K562 (cell line): ENCODE data around the gene CCR6. TPM values are rescaled to one million over a fixed set of nuclear protein-coding genes. Genes with fewer than 3 reads are reported as not detected.
A peak's percentile ranks its signal among the peaks of the same experiment; 100 is the strongest.

Experiments used
- CCNT2 ChIP-seq: IDR thresholded peaks from 2 replicates; pipeline ENCODE4 v1.6.1; 2011; ENCODE audit warnings: borderline replicate concordance, low read depth, mild to moderate bottlenecking, moderate library complexity, mixed read lengths, low read length; ENCODE audit not compliant: insufficient read length; ENCODE audit errors: extremely low read depth
- CEBPG ChIP-seq, 3 experiments: fragments of 200-800 bp in 1 of 3; sonication (Bioruptor generic) in 1 of 3; sonication (generic) in 1 of 3; formaldehyde crosslinking in 1 of 3; IDR thresholded peaks in 2 of 3; conservative IDR thresholded peaks in 1 of 3; 2 replicates each; pipeline versions ENCODE4 v1.6.1 to v1.8.0; 2016 to 2022; ENCODE audit warnings: missing compliant biosample characterization in 2 of 3, missing genetic modification characterization in 2 of 3, mild to moderate bottlenecking in 1 of 3, missing genetic modification reagents in 1 of 3
- EGR1 ChIP-seq: fragments of 450-650 bp; conservative IDR thresholded peaks from 2 replicates; pipeline ENCODE4 v1.6.1; 2017; ENCODE audit warnings: mild to moderate bottlenecking
- ELF2 ChIP-seq: fragments of 250-450 bp; sonication (Bioruptor Pico); IDR thresholded peaks from 2 replicates; pipeline ENCODE4 v1.5.0; 2021; ENCODE audit warnings: mild to moderate bottlenecking
- ELF4 ChIP-seq: fragments of 450-650 bp; formaldehyde crosslinking; IDR thresholded peaks from 2 replicates; pipeline ENCODE4 v1.4.0; 2022; ENCODE audit warnings: missing genetic modification characterization
- ERF ChIP-seq: fragments of 450-650 bp; formaldehyde crosslinking; IDR thresholded peaks from 2 replicates; pipeline ENCODE4 v1.4.0; 2020; ENCODE audit warnings: mild to moderate bottlenecking, mixed read lengths
- ETV6 ChIP-seq, 3 experiments: fragments of 150-350 bp in 1 of 3; sonication (generic) in 1 of 3; formaldehyde crosslinking in 1 of 3; IDR thresholded peaks; 2 replicates each; pipeline versions ENCODE4 v1.6.1 to v1.8.0; 2014 to 2022; ENCODE audit warnings: borderline replicate concordance in 2 of 3, low read depth in 2 of 3, antibody characterized with exemption in 1 of 3, low read length in 1 of 3, mild to moderate bottlenecking in 1 of 3, missing genetic modification reagents in 1 of 3
- GATAD2A ChIP-seq: fragments of 450-650 bp; IDR thresholded peaks from 2 replicates; pipeline ENCODE4 v1.6.1; 2017
- GTF2A2 ChIP-seq: IDR thresholded peaks from 2 replicates; pipeline ENCODE4 v1.6.1; 2016; ENCODE audit warnings: mild to moderate bottlenecking, missing genetic modification characterization, missing compliant biosample characterization
- HDAC6 ChIP-seq: IDR thresholded peaks from 2 replicates; pipeline ENCODE4 v1.6.1; 2012; ENCODE audit warnings: low read depth, mild to moderate bottlenecking, control low read depth, inconsistent platforms, low read length, moderate library complexity
- HNRNPK ChIP-seq: fragments of 200-400 bp; formaldehyde crosslinking; IDR thresholded peaks from one replicate; pipeline ENCODE4 v1.6.1; 2018; ENCODE audit warnings: mild to moderate bottlenecking, low read depth, low read length; ENCODE audit not compliant: poor library complexity, severe bottlenecking
- IFI16 ChIP-seq: fragments of 250-450 bp; sonication (Bioruptor Pico); IDR thresholded peaks from 2 replicates; pipeline ENCODE4 v2.1.2; 2022; ENCODE audit warnings: mild to moderate bottlenecking, inconsistent platforms
- LARP7 ChIP-seq: fragments of 450-650 bp; IDR thresholded peaks from 2 replicates; pipeline ENCODE4 v1.6.1; 2016
- MCM7 ChIP-seq, 2 experiments: fragments of 450-650 bp; IDR thresholded peaks; 2 replicates each; pipeline ENCODE4 v1.6.1; 2016 to 2018
- NEUROD1 ChIP-seq: fragments of 150-350 bp; IDR thresholded peaks from 2 replicates; pipeline ENCODE4 v1.6.1; 2014; ENCODE audit warnings: borderline replicate concordance, low read length, low read depth; ENCODE audit not compliant: partially characterized antibody
- PTBP1 ChIP-seq: fragments of 200-400 bp; formaldehyde crosslinking; IDR thresholded peaks from 2 replicates; pipeline ENCODE4 v1.6.1; 2017; ENCODE audit warnings: low read depth, low read length
- TARDBP ChIP-seq: fragments of 450-650 bp; IDR thresholded peaks from 2 replicates; pipeline ENCODE4 v1.6.1; 2016
- ZFPM2 ChIP-seq: fragments of 250-450 bp; sonication (Bioruptor Pico); IDR thresholded peaks from 2 replicates; pipeline ENCODE4 v1.5.1; 2022; ENCODE audit warnings: mild to moderate bottlenecking
- ZNF197 ChIP-seq: fragments of 200-800 bp; sonication (Bioruptor generic); IDR thresholded peaks from 2 replicates; pipeline ENCODE4 v1.6.1; 2016; ENCODE audit warnings: low read depth, missing genetic modification characterization, missing compliant biosample characterization
- ZNF239 ChIP-seq: fragments of 250-450 bp; sonication (Bioruptor Pico); IDR thresholded peaks from 2 replicates; pipeline ENCODE4 v1.4.0; 2020; ENCODE audit warnings: mild to moderate bottlenecking
- ZNF311 ChIP-seq: fragments of 250-450 bp; sonication (Bioruptor Pico); IDR thresholded peaks from 2 replicates; pipeline ENCODE4 v1.4.0; 2020; ENCODE audit warnings: mild to moderate bottlenecking, moderate library complexity
- ZNF347 ChIP-seq: fragments of 450-650 bp; formaldehyde crosslinking; IDR thresholded peaks from 2 replicates; pipeline ENCODE4 v1.4.0; 2020; ENCODE audit warnings: low read depth, mild to moderate bottlenecking, moderate library complexity
- polyA plus RNA-seq, 8 experiments: library from polyadenylated mRNA; depleted of rRNA in 4 of 8; stranded (reverse) in 5 of 8; unstranded in 3 of 8; fragments of >200 nt; fragmentation: Nextera tagmentation in 2 of 8; fragmentation: Illumina TruSeq in 1 of 8; extraction: Ambion mirVana in 2 of 8; extraction: Trizol in 1 of 8; gene quantifications; 2 replicates each; pipeline versions ENCODE4 v1.2.1 to v1.2.3, GENCODE V29; 2011 to 2014; ENCODE audit warnings: inconsistent platforms in 1 of 8, missing spikeins in 1 of 8
- total RNA-seq, 7 experiments: library from RNA; depleted of rRNA in 6 of 7; stranded (reverse); fragments of >200 nt in 6 of 7; fragmentation: Illumina TruSeq in 2 of 7; extraction: Trizol in 2 of 7; gene quantifications; 2 replicates each; pipeline versions ENCODE4 v1.2.1 to v1.2.3, GENCODE V29; 2011 to 2021; ENCODE audit warnings: low replicate concordance in 1 of 7
- TF ChIP-seq, protein P1 (sequence below): fragments of 450-650 bp; IDR thresholded peaks from 2 replicates; pipeline ENCODE4 v1.7.1; 2018; ENCODE audit warnings: mild to moderate bottlenecking, low read depth; ENCODE audit not compliant: partially characterized antibody
- TF ChIP-seq, protein P2 (sequence below): sonication (generic); formaldehyde crosslinking; IDR thresholded peaks from 2 replicates; pipeline ENCODE4 v1.8.0; 2022; ENCODE audit warnings: mild to moderate bottlenecking, missing genetic modification reagents
- TF ChIP-seq, protein P3 (sequence below): fragments of 450-650 bp; IDR thresholded peaks from 2 replicates; pipeline ENCODE4 v1.6.1; 2017; ENCODE audit warnings: mild to moderate bottlenecking, moderate library complexity

Gene CCR6
- total and polyA plus RNA-seq, 9 of the 15 experiments (the other 6 are each of a cell fraction or from before 2014, with no cell fraction given) = not detected

DNA sequence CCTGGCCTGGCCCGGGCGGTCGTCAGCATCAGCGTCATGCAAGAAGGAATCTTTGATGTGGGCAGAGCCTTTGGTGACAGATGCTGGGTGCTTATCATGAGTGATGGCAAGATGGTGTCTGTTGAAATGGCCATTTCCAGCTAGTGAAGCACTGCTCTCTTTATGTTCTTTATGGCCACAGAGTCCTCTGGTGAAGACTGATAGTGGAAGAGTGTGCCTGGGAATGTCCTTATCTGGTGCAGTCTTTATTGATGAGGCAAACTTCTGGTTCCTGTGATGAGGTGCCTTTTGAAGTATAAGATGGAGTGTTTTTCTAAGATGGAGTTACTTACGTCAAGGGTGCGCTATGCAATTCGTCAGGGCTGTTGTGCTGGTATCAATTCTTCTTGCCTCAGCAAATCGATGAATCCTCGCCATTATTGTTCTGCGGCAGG, 22.6 kb upstream of the CCR6 start (continued):
- TF ChIP-seq, protein P1, sequence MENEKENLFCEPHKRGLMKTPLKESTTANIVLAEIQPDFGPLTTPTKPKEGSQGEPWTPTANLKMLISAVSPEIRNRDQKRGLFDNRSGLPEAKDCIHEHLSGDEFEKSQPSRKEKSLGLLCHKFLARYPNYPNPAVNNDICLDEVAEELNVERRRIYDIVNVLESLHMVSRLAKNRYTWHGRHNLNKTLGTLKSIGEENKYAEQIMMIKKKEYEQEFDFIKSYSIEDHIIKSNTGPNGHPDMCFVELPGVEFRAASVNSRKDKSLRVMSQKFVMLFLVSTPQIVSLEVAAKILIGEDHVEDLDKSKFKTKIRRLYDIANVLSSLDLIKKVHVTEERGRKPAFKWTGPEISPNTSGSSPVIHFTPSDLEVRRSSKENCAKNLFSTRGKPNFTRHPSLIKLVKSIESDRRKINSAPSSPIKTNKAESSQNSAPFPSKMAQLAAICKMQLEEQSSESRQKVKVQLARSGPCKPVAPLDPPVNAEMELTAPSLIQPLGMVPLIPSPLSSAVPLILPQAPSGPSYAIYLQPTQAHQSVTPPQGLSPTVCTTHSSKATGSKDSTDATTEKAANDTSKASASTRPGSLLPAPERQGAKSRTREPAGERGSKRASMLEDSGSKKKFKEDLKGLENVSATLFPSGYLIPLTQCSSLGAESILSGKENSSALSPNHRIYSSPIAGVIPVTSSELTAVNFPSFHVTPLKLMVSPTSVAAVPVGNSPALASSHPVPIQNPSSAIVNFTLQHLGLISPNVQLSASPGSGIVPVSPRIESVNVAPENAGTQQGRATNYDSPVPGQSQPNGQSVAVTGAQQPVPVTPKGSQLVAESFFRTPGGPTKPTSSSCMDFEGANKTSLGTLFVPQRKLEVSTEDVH = no peak
- no peak for TF ChIP-seq ZFPM2 (CRISPR knock-in tag)
- no peak for TF ChIP-seq TARDBP
- no peak for TF ChIP-seq ELF2 (CRISPR knock-in tag)
- no peak for TF ChIP-seq HNRNPK
- TF ChIP-seq CEBPG (CRISPR knock-in tag; IDR thresholded peaks at IDR 0.05) = no peak
- TF ChIP-seq CEBPG (tag; conservative IDR thresholded peaks at IDR 0.05 in 1 of 2, IDR thresholded peaks at IDR 0.05 in 1 of 2) = peak in 1 of 2 experiments; percentile 18; a peak in 1 of 4 replicates
- no peak for TF ChIP-seq NEUROD1
- TF ChIP-seq ETV6 (IDR thresholded peaks at IDR 0.05; ENCODE audit: borderline replicate concordance in 1 of 2, low read depth in 2 of 2, low read length in 1 of 2) = no peak
- no peak for TF ChIP-seq ETV6 (CRISPR knock-in tag; IDR thresholded peaks at IDR 0.05; ENCODE audit: borderline replicate concordance)
- no peak for TF ChIP-seq MCM7 (IDR thresholded peaks at IDR 0.05)
- peak; percentile 72; the same call in 1 of the 2 replicates for TF ChIP-seq ELF4
- TF ChIP-seq ERF (CRISPR knock-in tag) = 0 out of 2 replicates have a peak, but pooled peaks have one; percentile 17
- TF ChIP-seq GATAD2A = no peak
- no peak for TF ChIP-seq ZNF197 (CRISPR knock-in tag)
- TF ChIP-seq ZNF311 (CRISPR knock-in tag) = peak; percentile 97
- no peak for TF ChIP-seq HDAC6
- TF ChIP-seq ZNF239 = no peak
- TF ChIP-seq PTBP1 = no peak
- TF ChIP-seq IFI16 (CRISPR knock-in tag) = peak; percentile 75
- no peak for TF ChIP-seq GTF2A2
- TF ChIP-seq EGR1 = no peak
- TF ChIP-seq, protein P2, sequence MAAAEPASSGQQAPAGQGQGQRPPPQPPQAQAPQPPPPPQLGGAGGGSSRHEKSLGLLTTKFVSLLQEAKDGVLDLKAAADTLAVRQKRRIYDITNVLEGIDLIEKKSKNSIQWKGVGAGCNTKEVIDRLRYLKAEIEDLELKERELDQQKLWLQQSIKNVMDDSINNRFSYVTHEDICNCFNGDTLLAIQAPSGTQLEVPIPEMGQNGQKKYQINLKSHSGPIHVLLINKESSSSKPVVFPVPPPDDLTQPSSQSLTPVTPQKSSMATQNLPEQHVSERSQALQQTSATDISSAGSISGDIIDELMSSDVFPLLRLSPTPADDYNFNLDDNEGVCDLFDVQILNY (CRISPR knock-in tag) = no peak
- TF ChIP-seq CCNT2 = no peak
- TF ChIP-seq, protein P3, sequence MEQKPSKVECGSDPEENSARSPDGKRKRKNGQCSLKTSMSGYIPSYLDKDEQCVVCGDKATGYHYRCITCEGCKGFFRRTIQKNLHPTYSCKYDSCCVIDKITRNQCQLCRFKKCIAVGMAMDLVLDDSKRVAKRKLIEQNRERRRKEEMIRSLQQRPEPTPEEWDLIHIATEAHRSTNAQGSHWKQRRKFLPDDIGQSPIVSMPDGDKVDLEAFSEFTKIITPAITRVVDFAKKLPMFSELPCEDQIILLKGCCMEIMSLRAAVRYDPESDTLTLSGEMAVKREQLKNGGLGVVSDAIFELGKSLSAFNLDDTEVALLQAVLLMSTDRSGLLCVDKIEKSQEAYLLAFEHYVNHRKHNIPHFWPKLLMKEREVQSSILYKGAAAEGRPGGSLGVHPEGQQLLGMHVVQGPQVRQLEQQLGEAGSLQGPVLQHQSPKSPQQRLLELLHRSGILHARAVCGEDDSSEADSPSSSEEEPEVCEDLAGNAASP = no peak
- no peak for TF ChIP-seq ZNF347 (CRISPR knock-in tag)
- no peak for TF ChIP-seq LARP7
